Measurements from ENCODE around the gene STEAP2. TPM values are rescaled to one million over a fixed set of nuclear protein-coding genes. Genes with fewer than 3 reads are reported as not detected.
A peak's percentile ranks its signal among the peaks of the same experiment; 100 is the strongest.

Gene STEAP2
- total and polyA plus RNA-seq, 4 donors = 3.1 to 73.2 (median 27.2) TPM

GRCh38 chr7:90222811-90223725 lies 11.5 kb downstream of the STEAP2 start:
- no peaks in the 10 kb centered on the region for H3K27me3 ChIP-seq (ENCODE audit: control insufficient read depth in 1 of 2, insufficient read depth in 2 of 2, low read length in 1 of 2)
- DNase-seq = peak in 1 of 2 donors; percentile 50
- peaks cover 0 to 2% of the 10 kb centered on the region in 2 donors for H3K4me1 ChIP-seq (ENCODE audit: control insufficient read depth in 1 of 2, insufficient read depth in 2 of 2, low read length in 2 of 2)
- no peak overlapping the region for H3K27ac ChIP-seq (ENCODE audit: low read depth in 1 of 2, low read length in 2 of 2)
- peak; percentile 63 for ATAC-seq (ENCODE audit: low FRiP score)
- H3K4me3 ChIP-seq (ENCODE audit: low read length in 2 of 2) = no peak overlapping the region
- WGBS, 2 donors = 89 to 91% methylated on average over 5 of the region's 5 CpGs
- H3K9me3 ChIP-seq (ENCODE audit: control insufficient read depth, low read length) = no peaks in the 10 kb centered on the region
- intact Hi-C loops (cut with DNase I) = no loop called here
- peaks cover 0 to 3% of the 10 kb centered on the region in 2 donors for H3K36me3 ChIP-seq (ENCODE audit: control insufficient read depth in 1 of 2, insufficient read depth in 2 of 2, low read length in 1 of 2)

DNA sequence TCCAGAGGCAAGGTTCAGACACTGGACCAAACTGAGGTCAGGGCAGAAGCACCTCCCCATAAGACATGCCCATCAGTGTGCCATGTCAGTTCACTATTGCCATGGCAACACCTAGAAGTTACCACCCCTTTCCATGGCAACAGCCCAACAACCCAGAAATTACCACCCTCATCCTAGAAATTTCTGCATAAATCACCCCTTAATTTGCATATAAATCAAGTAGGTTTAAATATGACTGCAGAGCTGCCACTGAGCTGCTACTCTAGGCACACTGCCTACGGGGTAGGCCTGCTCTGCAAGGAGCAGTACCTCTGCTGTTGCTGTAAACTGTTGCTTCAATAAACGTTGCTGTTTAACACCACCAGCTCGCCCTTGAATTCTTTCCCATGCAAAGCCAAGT lies 12.7 kb downstream of the STEAP2 start:
- no peak for DNase-seq
- no peak for ATAC-seq (ENCODE audit: low FRiP score)
- intact Hi-C loops (cut with DNase I) = no loop called here
- H3K4me1 ChIP-seq (ENCODE audit: control insufficient read depth in 1 of 2, insufficient read depth in 2 of 2, low read length in 2 of 2) = peaks cover 0 to 2% of the 10 kb centered on the region in 2 donors
- H3K27ac ChIP-seq (ENCODE audit: low read depth in 1 of 2, low read length in 2 of 2) = no peak overlapping the region
- H3K9me3 ChIP-seq (ENCODE audit: control insufficient read depth, low read length) = no peaks in the 10 kb centered on the region
- peaks cover 0 to 3% of the 10 kb centered on the region in 2 donors for H3K36me3 ChIP-seq (ENCODE audit: control insufficient read depth in 1 of 2, insufficient read depth in 2 of 2, low read length in 1 of 2)
- H3K27me3 ChIP-seq (ENCODE audit: control insufficient read depth in 1 of 2, insufficient read depth in 2 of 2, low read length in 1 of 2) = no peaks in the 10 kb centered on the region
- H3K4me3 ChIP-seq (ENCODE audit: low read length in 2 of 2) = no peak overlapping the region
- 60 to 65% methylated on average over 3 of the region's 3 CpGs for WGBS, 2 donors

- Histone ChIP-seq H3K4me1 (ENCODE audit: control insufficient read depth in 1 of 2, insufficient read depth in 2 of 2, low read length in 2 of 2) (peaks cover 0 to 2% of the 10 kb centered on the region in 2 donors), H3K27ac (ENCODE audit: low read depth in 1 of 2, low read length in 2 of 2) (no peak overlapping the region), H3K36me3 (ENCODE audit: control insufficient read depth in 1 of 2, insufficient read depth in 2 of 2, low read length in 1 of 2) (peaks cover 0 to 3% of the 10 kb centered on the region in 2 donors), H3K4me3 (ENCODE audit: low read length in 2 of 2) (no peak overlapping the region), H3K9me3 (ENCODE audit: control insufficient read depth, low read length) (no peaks in the 10 kb centered on the region), H3K27me3 (ENCODE audit: control insufficient read depth in 1 of 2, insufficient read depth in 2 of 2, low read length in 1 of 2) (no peaks in the 10 kb centered on the region)
- DNase-seq (no peak), ATAC-seq (ENCODE audit: low FRiP score) (no peak)
- intact Hi-C loops (cut with DNase I) = no loop called here
- 94 to 96% methylated on average over 3 of the region's 3 CpGs for WGBS, 2 donors
Observed at GRCh38 chr7:90225181-90225580, 13.6 kb downstream of the STEAP2 start.

GRCh38 chr7:90225601-90226000 lies 14.1 kb downstream of the STEAP2 start:
- intact Hi-C loops (cut with DNase I) = no loop called here
- no peaks in the 10 kb centered on the region for H3K27me3 ChIP-seq (ENCODE audit: control insufficient read depth in 1 of 2, insufficient read depth in 2 of 2, low read length in 1 of 2)
- H3K9me3 ChIP-seq (ENCODE audit: control insufficient read depth, low read length) = no peaks in the 10 kb centered on the region
- H3K4me3 ChIP-seq (ENCODE audit: low read length in 2 of 2) = no peak overlapping the region
- H3K4me1 ChIP-seq (ENCODE audit: control insufficient read depth in 1 of 2, insufficient read depth in 2 of 2, low read length in 2 of 2) = peaks cover 0 to 2% of the 10 kb centered on the region in 2 donors
- no peak overlapping the region for H3K27ac ChIP-seq (ENCODE audit: low read depth in 1 of 2, low read length in 2 of 2)
- ATAC-seq (ENCODE audit: low FRiP score) (no peak), DNase-seq (no peak)
- peaks cover 0 to 3% of the 10 kb centered on the region in 2 donors for H3K36me3 ChIP-seq (ENCODE audit: control insufficient read depth in 1 of 2, insufficient read depth in 2 of 2, low read length in 1 of 2)
- 61 to 65% methylated on average over 1 of the region's 1 CpG for WGBS, 2 donors

- H3K36me3 ChIP-seq (ENCODE audit: control insufficient read depth in 1 of 2, insufficient read depth in 2 of 2, low read length in 1 of 2) = peaks cover 0 to 3% of the 10 kb centered on the region in 2 donors
- no peak overlapping the region for H3K27ac ChIP-seq (ENCODE audit: low read depth in 1 of 2, low read length in 2 of 2)
- intact Hi-C loops (cut with DNase I) = no loop called here
- no peaks in the 10 kb centered on the region for H3K9me3 ChIP-seq (ENCODE audit: control insufficient read depth, low read length)
- peaks cover 0 to 1% of the 10 kb centered on the region in 2 donors for H3K4me1 ChIP-seq (ENCODE audit: control insufficient read depth in 1 of 2, insufficient read depth in 2 of 2, low read length in 2 of 2)
- DNase-seq (no peak), ATAC-seq (ENCODE audit: low FRiP score) (no peak)
- 68 to 96% methylated on average over 5 of the region's 5 CpGs for WGBS, 2 donors
- H3K4me3 ChIP-seq (ENCODE audit: low read length in 2 of 2) = no peak overlapping the region
- H3K27me3 ChIP-seq (ENCODE audit: control insufficient read depth in 1 of 2, insufficient read depth in 2 of 2, low read length in 1 of 2) = no peaks in the 10 kb centered on the region
Observed at GRCh38 chr7:90227259-90227658, 15.7 kb downstream of the STEAP2 start.

- Histone ChIP-seq H3K27ac (ENCODE audit: low read depth in 1 of 2, low read length in 2 of 2) (no peak overlapping the region), H3K4me1 (ENCODE audit: control insufficient read depth in 1 of 2, insufficient read depth in 2 of 2, low read length in 2 of 2) (no peaks in the 10 kb centered on the region), H3K9me3 (ENCODE audit: control insufficient read depth, low read length) (no peaks in the 10 kb centered on the region), H3K27me3 (ENCODE audit: control insufficient read depth in 1 of 2, insufficient read depth in 2 of 2, low read length in 1 of 2) (no peaks in the 10 kb centered on the region), H3K36me3 (ENCODE audit: control insufficient read depth in 1 of 2, insufficient read depth in 2 of 2, low read length in 1 of 2) (peaks cover 0 to 3% of the 10 kb centered on the region in 2 donors), H3K4me3 (ENCODE audit: low read length in 2 of 2) (no peak overlapping the region)
- intact Hi-C loops (cut with DNase I) = no loop called here
- ATAC-seq (ENCODE audit: low FRiP score) = no peak
- 80 to 85% methylated on average over 2 of the region's 2 CpGs for WGBS, 2 donors
- no peak for DNase-seq
Observed at GRCh38 chr7:90229682-90230081, 18.1 kb downstream of the STEAP2 start.

- Histone ChIP-seq H3K27me3 (ENCODE audit: control insufficient read depth in 1 of 2, insufficient read depth in 2 of 2, low read length in 1 of 2) (no peaks in the 10 kb centered on the region), H3K4me1 (ENCODE audit: control insufficient read depth in 1 of 2, insufficient read depth in 2 of 2, low read length in 2 of 2) (no peaks in the 10 kb centered on the region), H3K27ac (ENCODE audit: low read depth in 1 of 2, low read length in 2 of 2) (no peak overlapping the region), H3K36me3 (ENCODE audit: control insufficient read depth in 1 of 2, insufficient read depth in 2 of 2, low read length in 1 of 2) (peaks cover 0 to 3% of the 10 kb centered on the region in 2 donors), H3K9me3 (ENCODE audit: control insufficient read depth, low read length) (no peaks in the 10 kb centered on the region), H3K4me3 (ENCODE audit: low read length in 2 of 2) (no peak overlapping the region)
- 29 to 50% methylated on average over 2 of the region's 2 CpGs for WGBS, 2 donors
- no peak for DNase-seq
- intact Hi-C loops (cut with DNase I) = no loop called here
- no peak for ATAC-seq (ENCODE audit: low FRiP score)
Observed at GRCh38 chr7:90230834-90231233, 19.3 kb downstream of the STEAP2 start.

GRCh38 chr7:90231304-90231703 lies 19.8 kb downstream of the STEAP2 start:
- intact Hi-C loops (cut with DNase I) = no loop called here

DNA sequence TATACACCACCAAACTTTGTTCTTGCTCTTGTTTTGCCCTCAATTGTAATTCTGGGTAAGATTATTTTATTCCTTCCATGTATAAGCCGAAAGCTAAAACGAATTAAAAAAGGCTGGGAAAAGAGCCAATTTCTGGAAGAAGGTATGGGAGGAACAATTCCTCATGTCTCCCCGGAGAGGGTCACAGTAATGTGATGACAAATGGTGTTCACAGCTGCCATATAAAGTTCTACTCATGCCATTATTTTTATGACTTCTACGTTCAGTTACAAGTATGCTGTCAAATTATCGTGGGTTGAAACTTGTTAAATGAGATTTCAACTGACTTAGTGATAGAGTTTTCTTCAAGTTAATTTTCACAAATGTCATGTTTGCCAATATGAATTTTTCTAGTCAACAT lies 20.9 kb downstream of the STEAP2 start:
- Histone ChIP-seq H3K36me3 (ENCODE audit: control insufficient read depth in 1 of 2, insufficient read depth in 2 of 2, low read length in 1 of 2) (no peaks in the 10 kb centered on the region), H3K4me3 (ENCODE audit: low read length in 2 of 2) (no peak overlapping the region), H3K9me3 (ENCODE audit: control insufficient read depth, low read length) (no peaks in the 10 kb centered on the region), H3K27me3 (ENCODE audit: control insufficient read depth in 1 of 2, insufficient read depth in 2 of 2, low read length in 1 of 2) (no peaks in the 10 kb centered on the region), H3K27ac (ENCODE audit: low read depth in 1 of 2, low read length in 2 of 2) (no peak overlapping the region), H3K4me1 (ENCODE audit: control insufficient read depth in 1 of 2, insufficient read depth in 2 of 2, low read length in 2 of 2) (no peaks in the 10 kb centered on the region)
- no peak for DNase-seq
- ATAC-seq (ENCODE audit: low FRiP score) = no peak
- 11 to 49% methylated on average over 5 of the region's 5 CpGs for whole genome bisulfite sequencing, 2 donors
- intact Hi-C loops (cut with DNase I) = no loop called here

More at GRCh38 chr7:90231304-90231703, 19.8 kb downstream of the STEAP2 start:
- 84% methylated on average over 3 of the region's 3 CpGs for WGBS, 2 donors
- Histone ChIP-seq H3K9me3 (ENCODE audit: control insufficient read depth, low read length) (no peaks in the 10 kb centered on the region), H3K4me3 (ENCODE audit: low read length in 2 of 2) (no peak overlapping the region), H3K27ac (ENCODE audit: low read depth in 1 of 2, low read length in 2 of 2) (no peak overlapping the region), H3K36me3 (ENCODE audit: control insufficient read depth in 1 of 2, insufficient read depth in 2 of 2, low read length in 1 of 2) (peaks cover 0 to 3% of the 10 kb centered on the region in 2 donors), H3K4me1 (ENCODE audit: control insufficient read depth in 1 of 2, insufficient read depth in 2 of 2, low read length in 2 of 2) (no peaks in the 10 kb centered on the region), H3K27me3 (ENCODE audit: control insufficient read depth in 1 of 2, insufficient read depth in 2 of 2, low read length in 1 of 2) (no peaks in the 10 kb centered on the region)
- DNase-seq (no peak), ATAC-seq (ENCODE audit: low FRiP score) (no peak)
